HG02885 (cell line): ENCODE measurements around the gene IL17RC.

Source experiments
- ATAC-seq: cut with Tn5 transposase; IDR thresholded peaks from one replicate; pipeline ENCODE4 v1.9.1; 2021; ENCODE audit warnings: mild to moderate bottlenecking; ENCODE audit not compliant: unreplicated experiment, poor library complexity

IL17RC gene

DNA sequence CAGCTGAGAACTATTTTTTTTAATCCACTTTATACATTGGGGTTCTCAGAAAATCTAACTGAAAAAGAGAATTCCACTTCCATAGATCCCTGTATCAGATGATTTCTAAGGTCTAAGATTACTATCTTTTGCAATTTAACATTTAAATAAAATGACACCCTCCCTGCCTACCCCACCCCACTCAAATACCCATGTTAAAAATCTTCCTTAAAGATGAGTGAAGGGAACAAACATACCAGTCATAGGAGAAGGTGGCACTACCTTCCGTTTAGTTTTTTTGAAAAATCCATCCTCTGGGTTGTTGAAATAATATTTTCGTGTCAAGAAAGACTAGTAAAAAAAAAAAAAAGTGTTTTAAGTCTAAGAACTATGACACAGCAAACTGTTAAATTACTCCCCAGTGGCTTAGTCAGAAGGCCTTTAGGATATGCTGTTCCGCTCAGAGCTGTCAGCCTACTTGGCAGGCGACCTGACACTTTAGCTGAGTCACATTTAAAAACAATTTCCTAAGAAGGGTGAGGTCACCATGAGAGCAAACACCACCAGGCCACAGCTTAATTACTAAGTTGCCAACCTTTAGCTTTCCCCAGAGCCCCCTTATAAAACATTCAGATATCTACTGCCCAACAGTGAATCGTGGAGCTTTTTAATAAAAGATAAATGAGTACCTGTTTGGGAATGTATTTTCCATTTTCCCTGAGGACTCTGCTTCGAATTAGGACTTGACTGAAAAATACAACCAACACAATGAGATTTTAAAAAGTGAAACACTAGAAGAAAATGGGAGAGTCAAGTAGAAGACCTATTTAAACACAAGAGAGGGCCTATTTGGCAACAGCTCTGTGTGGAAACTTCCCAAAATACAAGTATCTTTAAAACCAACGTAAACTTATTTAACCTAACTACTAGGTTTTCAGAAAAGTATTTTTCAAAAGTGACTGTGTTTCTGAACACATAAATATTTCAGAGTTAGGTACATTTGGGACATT is 60.1 kb downstream of the IL17RC start:
- ATAC-seq, result no peak

DNA sequence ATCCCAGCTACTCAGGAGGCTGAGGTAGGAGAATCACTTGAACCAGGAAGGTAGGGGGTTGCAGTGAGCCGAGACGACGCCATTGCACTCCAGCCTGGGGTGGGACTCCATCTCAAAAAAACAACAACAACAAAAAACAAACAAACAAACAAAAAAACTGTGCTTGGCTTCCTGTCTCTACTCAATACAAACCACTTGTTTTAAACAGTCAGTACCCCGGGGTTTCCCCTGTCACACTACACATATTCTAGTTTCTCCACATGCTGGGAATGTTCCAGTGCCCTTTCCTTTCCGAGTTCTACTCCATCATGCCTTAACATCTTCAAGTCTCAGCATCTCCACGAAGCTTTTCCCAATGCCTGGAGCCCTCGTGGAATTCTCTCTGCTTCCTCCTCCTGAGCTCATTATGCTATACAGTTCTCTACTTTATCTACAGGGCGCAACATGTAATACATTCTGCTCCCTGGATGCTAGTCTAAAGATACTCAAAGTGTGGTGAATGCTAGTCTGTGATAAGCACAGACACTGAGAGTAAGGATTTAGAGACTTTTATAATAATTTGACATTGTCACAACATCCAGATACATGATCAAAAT is 61.9 kb downstream of the IL17RC start:
- ATAC-seq, result no peak

DNA sequence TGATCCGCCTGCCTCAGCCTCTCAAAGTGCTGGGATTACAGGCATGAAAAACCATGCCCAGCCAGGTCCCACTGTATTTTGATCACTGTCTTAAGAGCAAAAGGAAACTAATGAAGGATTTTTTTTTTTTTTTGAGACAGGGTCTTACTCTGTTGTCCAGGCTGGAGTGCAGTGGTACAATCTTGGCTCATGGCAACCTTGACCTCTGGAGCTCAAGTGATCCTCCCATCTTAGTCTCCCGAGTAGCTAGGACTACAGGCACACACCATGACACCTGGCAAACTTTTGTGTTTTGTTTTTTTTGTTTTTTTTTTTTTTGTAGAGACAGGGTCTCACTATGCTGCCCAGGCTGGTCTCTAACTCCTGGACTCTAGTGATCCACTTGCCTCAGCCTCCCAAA is 63.4 kb downstream of the IL17RC start:
- ATAC-seq, result no peak
